Astrocyte (in vitro differentiated cells and primary cell): ENCODE results near the gene DPEP1. TPM values are rescaled to one million over a fixed set of nuclear protein-coding genes. Genes with fewer than 3 reads are reported as not detected.

Source experiments
- DNase-seq: peaks from one replicate; pipeline ENCODE4 v3.0.0-alpha.2; 2010; ENCODE audit warnings: low read depth
- FAIRE-seq: peaks from 2 replicates; lab custom pipeline; 2011; peaks lifted over from hg19 to GRCh38; lab: Jason Lieb, UNC
- H2AFZ ChIP-seq: 2 replicates; pipeline ENCODE4 v1.6.0; 2012; ENCODE audit warnings: low read depth, low read length, inconsistent platforms
- H3K27ac ChIP-seq: 2 replicates; pipeline ENCODE4 v1.5.1; 2011; ENCODE audit warnings: low read depth, low read length, inconsistent platforms
- H3K27me3 ChIP-seq: 2 replicates; pipeline ENCODE4 v1.6.0; 2011; ENCODE audit warnings: low read length, inconsistent platforms; ENCODE audit not compliant: insufficient read depth
- H3K36me3 ChIP-seq: 2 replicates; pipeline ENCODE4 v1.5.1; 2011; ENCODE audit warnings: low read length, inconsistent platforms; ENCODE audit not compliant: insufficient read depth
- H3K4me1 ChIP-seq: 2 replicates; pipeline ENCODE4 v1.5.1; 2011; ENCODE audit warnings: low read length, inconsistent platforms; ENCODE audit not compliant: insufficient read depth
- H3K4me2 ChIP-seq: 2 replicates; pipeline ENCODE4 v1.6.0; 2012; ENCODE audit warnings: low read length, inconsistent platforms
- H3K4me3 ChIP-seq: 2 replicates; pipeline ENCODE4 v1.5.1; 2011; ENCODE audit warnings: low read depth, mild to moderate bottlenecking, low read length, inconsistent platforms; ENCODE audit not compliant: insufficient read depth
- H3K79me2 ChIP-seq: 2 replicates; pipeline ENCODE4 v1.6.0; 2012; ENCODE audit warnings: mild to moderate bottlenecking, low read length, inconsistent platforms; ENCODE audit not compliant: insufficient read depth
- H3K9ac ChIP-seq: 2 replicates; pipeline ENCODE4 v1.6.0; 2012; ENCODE audit warnings: mild to moderate bottlenecking, low read length, inconsistent platforms
- H3K9me3 ChIP-seq: 2 replicates; pipeline ENCODE4 v1.5.1; 2012; ENCODE audit warnings: low read depth, mild to moderate bottlenecking, low read length, inconsistent platforms; ENCODE audit not compliant: insufficient read depth
- H4K20me1 ChIP-seq: 2 replicates; pipeline ENCODE4 v1.6.0; 2012; ENCODE audit warnings: low read length, inconsistent platforms; ENCODE audit not compliant: insufficient read depth
- H3K27ac Mint-ChIP-seq: one replicate; pipeline ENCODE4 v1.8.0; 2021; ENCODE audit warnings: mild to moderate bottlenecking, mixed read lengths; ENCODE audit not compliant: unreplicated experiment
- H3K27me3 Mint-ChIP-seq: one replicate; pipeline ENCODE4 v1.8.0; 2021; ENCODE audit warnings: low read depth, mixed read lengths; ENCODE audit not compliant: unreplicated experiment
- H3K36me3 Mint-ChIP-seq: one replicate; pipeline ENCODE4 v1.8.0; 2021; ENCODE audit warnings: low read depth, mixed read lengths; ENCODE audit not compliant: unreplicated experiment
- H3K4me1 Mint-ChIP-seq: one replicate; pipeline ENCODE4 v1.8.0; 2021; ENCODE audit warnings: low read depth, mixed read lengths; ENCODE audit not compliant: unreplicated experiment
- H3K4me3 Mint-ChIP-seq: one replicate; pipeline ENCODE4 v1.8.0; 2021; ENCODE audit warnings: mild to moderate bottlenecking, moderate library complexity, mixed read lengths; ENCODE audit not compliant: unreplicated experiment
- H3K9me3 Mint-ChIP-seq: one replicate; pipeline ENCODE4 v1.8.0; 2021; ENCODE audit warnings: mild to moderate bottlenecking, mixed read lengths; ENCODE audit not compliant: unreplicated experiment
- CTCF ChIP-seq: IDR thresholded peaks from 2 replicates; pipeline ENCODE4 v1.5.1; 2011; ENCODE audit warnings: low read depth, mild to moderate bottlenecking, inconsistent platforms, low read length, moderate library complexity; ENCODE audit not compliant: insufficient read depth
- EZH2 ChIP-seq: IDR thresholded peaks from 2 replicates; pipeline ENCODE4 v1.6.1; 2012; ENCODE audit warnings: mild to moderate bottlenecking, low read length, inconsistent platforms; ENCODE audit not compliant: insufficient read depth
- total RNA-seq: library from RNA; stranded (reverse); gene quantifications from 2 replicates; pipeline ENCODE4 v1.2.1, GENCODE V29; 2021

DPEP1 gene
- total RNA-seq, 1 donor from 2014 or later = 0.11 TPM

GRCh38 chr16:89581861-89582563 lies 31.4 kb upstream of the DPEP1 start:
- Histone ChIP-seq H3K27ac (peak overlapping the region; percentile 66), H3K4me3 (no peak overlapping the region), H3K9me3 (no peaks in the 10 kb centered on the region), H2AFZ (peak overlapping the region; percentile 5), H3K4me1 (peaks cover 17% of the 10 kb centered on the region), H3K27me3 (no peaks in the 10 kb centered on the region), H3K79me2 (peaks cover 2% of the 10 kb centered on the region), H3K9ac (peak overlapping the region; percentile 50), H3K4me2 (peak overlapping the region; percentile 53), H4K20me1 (no peaks in the 10 kb centered on the region), H3K36me3 (no peaks in the 10 kb centered on the region)
- Mint-ChIP-seq H3K4me3 (no peak overlapping the region), H3K27me3 (no peaks in the 10 kb centered on the region), H3K4me1 (peaks cover 10% of the 10 kb centered on the region), H3K27ac (peak overlapping the region; percentile 84), H3K36me3 (no peaks in the 10 kb centered on the region), H3K9me3 (no peaks in the 10 kb centered on the region)
- peak; percentile 62 for DNase-seq
- TF ChIP-seq EZH2 (no peak), CTCF (no peak)
- no peak for FAIRE-seq

GRCh38 chr16:89582614-89583196 lies 30.7 kb upstream of the DPEP1 start:
- no peaks in the 10 kb centered on the region for H3K9me3 ChIP-seq
- H3K9ac ChIP-seq = peak overlapping the region; percentile 50
- FAIRE-seq (no peak), DNase-seq (no peak)
- no peak overlapping the region for H3K4me3 ChIP-seq
- H3K4me1 ChIP-seq = peaks cover 17% of the 10 kb centered on the region
- TF ChIP-seq EZH2 (no peak), CTCF (no peak)
- H4K20me1 ChIP-seq = no peaks in the 10 kb centered on the region
- Mint-ChIP-seq H3K27me3 (no peaks in the 10 kb centered on the region), H3K27ac (no peak overlapping the region), H3K9me3 (no peaks in the 10 kb centered on the region), H3K36me3 (no peaks in the 10 kb centered on the region), H3K4me1 (peaks cover 10% of the 10 kb centered on the region), H3K4me3 (no peak overlapping the region)
- no peaks in the 10 kb centered on the region for H3K36me3 ChIP-seq
- H3K79me2 ChIP-seq = no peaks in the 10 kb centered on the region
- H3K27me3 ChIP-seq = no peaks in the 10 kb centered on the region
- no peak overlapping the region for H2AFZ ChIP-seq
- peak overlapping the region; percentile 53 for H3K4me2 ChIP-seq
- peak overlapping the region; percentile 66 for H3K27ac ChIP-seq
